ENCODE results near the gene SCG2.

The SCG2 gene

GRCh38 chr2:223570784-223571183 lies 31.4 kb downstream of the SCG2 start:
- no peak for DNase-seq (ENCODE audit: low read depth)

- no peak for DNase-seq (ENCODE audit: low read depth)
Measured at GRCh38 chr2:223566396-223566795, 35.8 kb downstream of the SCG2 start.

- no peak for DNase-seq (ENCODE audit: low read depth)
Measured at GRCh38 chr2:223563462-223563861, 38.7 kb downstream of the SCG2 start.

- no peak for DNase-seq (ENCODE audit: low read depth)
Measured at GRCh38 chr2:223562078-223562477, 40.1 kb downstream of the SCG2 start.

- no peak for DNase-seq (ENCODE audit: low read depth)
Measured at GRCh38 chr2:223560749-223561435, 41.3 kb downstream of the SCG2 start.

- no peak for DNase-seq (ENCODE audit: low read depth)
Measured at GRCh38 chr2:223558970-223559369, 43.2 kb downstream of the SCG2 start.

GRCh38 chr2:223554923-223555322 lies 47.2 kb downstream of the SCG2 start:
- DNase-seq (ENCODE audit: low read depth) = no peak

GRCh38 chr2:223549215-223549614 lies 52.9 kb downstream of the SCG2 start:
- no peak for DNase-seq (ENCODE audit: low read depth)

- DNase-seq (ENCODE audit: low read depth) = no peak
Measured at GRCh38 chr2:223548194-223548593, 54.0 kb downstream of the SCG2 start.

Measured in activated T-helper 9 cell treated with anti-CD3 and anti-CD28 coated beads, Interleukin-2, amount 50 U/mL, for 16 hours (primary cell).